Inferior parietal cortex (tissue), 1 donor: ENCODE measurements around the gene VRK1.

Experiments
- DNase-seq: peaks from one replicate; pipeline ENCODE4 v3.0.0-alpha.2; 2016; ENCODE audit errors: extremely low spot score

Gene VRK1

GRCh38 chr14:96792003-96792402, 5.2 kb upstream of the VRK1 start:
- no peak for DNase-seq

GRCh38 chr14:96792591-96792990, 4.6 kb upstream of the VRK1 start:
- no peak for DNase-seq

- DNase-seq = no peak
Measured at GRCh38 chr14:96793547-96793946, 3.6 kb upstream of the VRK1 start.

DNA sequence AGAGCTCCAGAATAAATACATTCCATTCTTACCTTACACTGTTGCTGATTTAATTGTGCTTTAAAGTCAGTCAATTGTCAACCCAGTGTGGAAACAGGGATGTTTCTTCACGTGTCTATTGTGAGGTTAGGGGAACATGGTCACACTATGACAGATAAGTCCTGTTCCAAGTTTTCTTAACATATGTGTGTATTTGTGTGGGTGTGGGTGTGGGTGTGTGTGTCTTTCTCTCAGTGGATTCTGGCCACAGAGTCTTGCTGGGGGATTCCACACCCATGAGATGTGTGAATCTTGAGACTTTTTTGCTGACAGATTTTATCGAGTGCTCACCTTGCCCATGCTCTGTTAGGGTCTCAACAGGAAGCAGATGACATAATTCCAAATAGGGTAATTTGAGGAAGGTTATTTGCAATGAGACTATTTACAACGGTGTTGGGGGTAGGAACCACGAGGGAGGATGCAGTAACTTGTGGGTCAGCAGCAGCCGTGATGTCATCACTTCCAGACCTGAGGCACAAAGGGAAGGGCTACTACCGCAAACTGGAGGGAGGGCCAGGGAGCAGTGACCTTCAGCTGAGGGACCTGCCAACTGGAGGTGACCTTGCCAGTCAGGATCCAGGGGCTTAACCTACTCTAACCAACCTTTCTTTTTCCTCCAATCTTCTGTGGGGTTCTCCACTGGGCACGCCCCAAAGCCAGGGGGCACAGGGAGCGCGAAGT, 1.9 kb upstream of the VRK1 start:
- no peak for DNase-seq

GRCh38 chr14:96797582-96798349, 584 bp downstream of the VRK1 start:
- DNase-seq = no peak

DNA sequence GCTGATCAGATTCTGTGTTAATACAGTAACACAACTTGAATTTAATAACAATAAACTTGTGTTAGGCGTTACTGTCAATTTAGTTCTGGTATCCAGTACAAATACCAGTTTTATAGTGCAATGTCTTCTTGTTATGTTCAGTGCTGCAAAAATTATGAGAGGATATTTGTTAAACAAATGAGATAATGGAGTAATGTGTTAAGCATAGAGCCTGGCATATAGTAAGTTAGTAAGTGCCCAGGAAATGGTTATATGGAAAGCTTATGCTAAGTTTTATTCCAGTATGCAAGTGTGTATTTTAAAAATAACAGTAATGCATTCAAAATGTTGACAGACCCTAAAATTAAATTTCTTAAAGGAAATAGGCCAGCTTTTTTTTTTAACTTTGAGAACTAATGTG, 1.8 kb downstream of the VRK1 start:
- DNase-seq = no peak

GRCh38 chr14:96799489-96800054, 2.4 kb downstream of the VRK1 start:
- DNase-seq = no peak

DNA sequence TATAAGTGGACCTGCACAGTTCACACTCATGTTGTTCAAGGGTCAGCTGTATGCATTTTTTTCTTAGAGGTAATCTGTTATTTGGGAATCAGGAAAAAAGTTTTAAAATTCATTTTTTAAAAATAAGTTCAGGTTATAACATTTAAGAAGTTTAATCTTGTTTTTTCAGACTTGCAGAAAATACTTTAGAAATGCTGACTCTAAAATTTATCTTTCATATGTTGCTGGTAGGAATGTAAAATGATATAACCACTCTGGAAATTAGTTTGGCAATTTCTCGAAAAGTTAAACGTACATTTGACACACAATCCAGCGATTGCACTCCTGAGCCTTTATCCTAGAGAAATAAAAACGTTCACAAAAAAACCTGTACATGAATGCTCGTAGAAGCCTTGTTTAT, 4.7 kb downstream of the VRK1 start:
- no peak for DNase-seq

GRCh38 chr14:96802963-96803362, 5.8 kb downstream of the VRK1 start:
- DNase-seq = no peak

- no peak for DNase-seq
Measured at GRCh38 chr14:96803958-96804357, 6.8 kb downstream of the VRK1 start.

DNA sequence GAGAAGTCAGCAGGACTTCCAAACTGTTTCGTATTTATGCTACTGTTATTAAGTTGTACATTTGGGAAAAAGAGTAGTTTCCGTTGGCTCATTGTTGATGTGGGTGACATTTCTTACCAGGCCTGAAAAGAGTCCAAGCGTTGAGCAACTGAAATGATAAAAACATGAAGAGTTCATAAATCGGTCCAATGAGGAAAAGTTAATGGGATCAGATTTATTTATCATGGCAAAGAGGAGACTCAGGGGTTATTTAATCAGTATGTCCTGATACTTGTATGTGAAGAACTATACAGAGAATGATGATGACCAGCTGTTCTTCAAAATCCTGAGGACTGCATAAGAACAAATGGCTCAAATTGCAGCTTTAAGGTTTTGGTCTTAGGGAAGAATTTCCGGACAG, 7.7 kb downstream of the VRK1 start:
- DNase-seq = no peak

DNA sequence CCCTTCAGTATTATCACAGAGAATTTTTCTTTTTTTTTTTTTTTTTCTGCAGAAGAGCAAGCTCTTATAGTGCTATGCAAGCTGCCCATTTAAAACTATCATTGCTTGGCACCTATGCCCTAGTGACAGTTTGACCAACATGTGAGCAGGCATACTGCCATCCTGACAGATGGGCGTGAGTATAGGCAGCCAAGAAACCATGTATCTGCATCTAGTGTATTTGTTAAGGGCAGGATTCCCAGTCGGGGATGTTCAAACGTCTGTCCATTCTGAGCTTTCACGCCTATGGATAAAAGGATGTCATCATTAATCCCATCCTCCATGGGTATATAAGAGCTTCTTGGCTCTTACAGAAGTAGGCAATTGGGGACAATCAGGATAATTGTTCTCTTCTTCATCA, 8.8 kb downstream of the VRK1 start:
- DNase-seq = peak; percentile 23

GRCh38 chr14:96806836-96807235, 9.7 kb downstream of the VRK1 start:
- no peak for DNase-seq

DNA sequence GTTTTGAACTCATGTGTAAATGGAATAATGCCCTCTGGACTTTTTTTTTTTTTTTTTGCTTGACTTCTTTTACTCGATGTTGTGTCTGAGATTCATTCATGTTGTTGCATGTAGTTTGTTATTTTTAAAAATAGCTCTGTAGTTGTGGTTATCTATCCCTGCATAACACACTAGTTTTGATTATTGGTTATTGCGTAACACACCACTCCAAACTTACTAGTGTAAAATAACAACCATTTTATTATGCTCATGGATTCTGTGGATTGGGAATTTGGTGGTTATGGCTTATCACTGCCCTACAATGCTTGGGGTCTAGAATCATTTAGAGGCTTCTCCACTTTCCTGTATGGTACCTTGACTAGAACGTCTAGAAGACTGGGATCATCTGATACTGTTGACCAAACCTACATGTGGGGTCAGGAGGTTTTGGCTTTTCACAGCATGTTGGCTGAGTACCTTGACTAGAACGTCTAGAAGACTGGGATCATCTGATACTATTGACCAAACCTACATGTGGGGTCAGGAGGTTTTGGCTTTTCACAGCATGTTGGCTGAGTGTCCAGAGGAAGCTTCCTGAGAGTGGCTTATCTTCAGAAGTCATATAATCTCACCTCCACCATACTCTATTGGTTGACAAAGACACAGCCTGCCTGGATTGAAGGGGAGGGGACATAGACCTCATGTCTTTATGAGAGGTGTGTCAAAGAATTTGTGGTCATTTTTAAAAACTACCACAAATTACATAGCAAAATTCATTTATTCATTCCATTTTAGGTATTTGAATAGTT, 11.6 kb downstream of the VRK1 start:
- no peak for DNase-seq

- DNase-seq = no peak
Measured at GRCh38 chr14:96811265-96811664, 14.1 kb downstream of the VRK1 start.

DNA sequence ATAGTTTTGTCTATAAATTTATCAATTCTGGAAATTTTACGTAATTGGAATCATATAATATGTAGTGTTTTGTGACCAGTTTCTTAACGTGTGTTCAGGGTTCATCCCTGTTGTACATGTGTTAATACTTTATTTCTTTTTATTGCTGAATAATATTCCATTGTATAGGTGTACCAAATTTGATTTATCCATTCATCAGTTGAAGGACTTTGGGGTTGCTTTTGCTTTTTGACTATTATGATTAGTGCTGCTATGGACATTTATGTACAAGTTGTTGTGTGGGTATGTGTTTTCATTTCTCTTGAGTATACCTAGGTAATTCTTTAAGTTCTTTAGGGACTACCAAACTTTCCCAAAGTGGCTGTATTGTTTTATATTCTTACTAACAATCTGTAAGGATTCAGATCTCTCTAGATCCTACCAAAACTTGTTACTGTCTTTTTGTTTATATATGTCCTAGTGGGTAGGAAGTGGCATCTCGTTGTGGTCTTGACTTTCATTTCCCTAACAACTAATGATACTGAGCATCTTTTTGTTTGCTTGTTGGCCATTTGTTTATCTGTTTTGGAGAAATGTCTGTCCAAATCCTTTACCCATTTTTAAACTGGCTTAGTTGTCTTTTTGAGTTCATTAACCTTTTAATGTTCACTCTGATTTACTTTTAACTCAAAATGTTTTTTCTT, 14.9 kb downstream of the VRK1 start:
- DNase-seq = no peak

DNA sequence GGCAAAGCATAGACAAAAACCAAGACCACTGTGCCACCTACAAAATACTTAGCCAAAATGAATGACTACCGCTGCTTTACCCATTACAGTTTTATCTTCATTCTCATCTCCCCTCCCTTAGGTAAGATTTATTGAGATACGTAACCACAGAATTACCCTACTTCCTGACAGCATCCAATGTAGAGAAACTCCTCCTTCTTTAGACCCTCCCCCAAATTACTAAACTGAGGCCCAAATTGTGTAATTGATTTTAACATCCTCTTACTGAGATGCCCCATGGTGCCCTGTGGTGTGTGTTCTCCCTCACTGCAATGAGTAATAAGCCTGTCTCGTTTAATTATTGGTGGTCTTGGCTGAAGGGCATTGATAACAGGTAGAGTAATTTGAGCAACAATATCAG, 19.1 kb downstream of the VRK1 start:
- no peak for DNase-seq

DNA sequence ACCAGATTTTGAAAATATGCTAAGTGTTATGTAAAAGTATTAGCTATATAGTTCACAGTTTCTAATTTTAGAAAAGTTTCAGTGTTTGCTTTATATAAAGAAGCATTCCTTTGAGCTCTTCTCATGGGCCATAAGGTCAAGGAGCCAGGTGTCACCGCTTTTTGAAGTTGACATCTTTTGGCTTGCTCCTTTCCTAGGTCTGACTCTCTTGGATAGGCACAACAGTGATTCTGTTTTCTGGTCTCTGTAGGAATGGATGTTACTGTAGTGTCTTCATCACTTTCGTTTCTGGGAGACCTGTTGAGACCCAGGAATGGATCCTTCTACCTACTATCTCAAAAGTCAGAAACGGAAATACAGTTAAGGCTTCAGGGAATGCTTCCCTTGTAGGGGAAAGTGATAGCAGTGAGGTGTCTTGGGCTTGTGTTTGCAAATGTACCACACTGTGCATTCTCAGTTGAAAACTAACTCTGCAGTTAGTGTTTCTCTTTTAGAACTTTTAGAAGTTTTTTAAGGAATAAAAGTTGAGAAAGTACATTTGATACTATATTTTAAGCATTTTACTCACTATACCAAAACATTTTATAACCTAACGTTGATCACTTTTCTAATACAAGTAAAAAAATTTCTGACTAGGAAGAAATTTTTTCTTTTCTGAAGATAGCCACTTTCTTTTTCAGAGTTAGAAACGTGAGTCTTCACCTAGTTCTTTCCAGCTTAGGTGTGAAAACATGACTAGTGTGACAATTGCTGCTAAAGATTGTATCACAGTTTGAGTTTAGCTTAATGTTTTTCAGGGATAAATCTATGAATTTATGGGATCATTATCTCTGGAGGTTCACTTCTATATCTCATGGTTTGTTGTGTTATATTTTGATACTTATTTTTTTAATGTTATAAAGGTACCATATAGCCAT, 20.8 kb downstream of the VRK1 start:
- no peak for DNase-seq

- DNase-seq = no peak
Measured at GRCh38 chr14:96821501-96821900, 24.3 kb downstream of the VRK1 start.

DNA sequence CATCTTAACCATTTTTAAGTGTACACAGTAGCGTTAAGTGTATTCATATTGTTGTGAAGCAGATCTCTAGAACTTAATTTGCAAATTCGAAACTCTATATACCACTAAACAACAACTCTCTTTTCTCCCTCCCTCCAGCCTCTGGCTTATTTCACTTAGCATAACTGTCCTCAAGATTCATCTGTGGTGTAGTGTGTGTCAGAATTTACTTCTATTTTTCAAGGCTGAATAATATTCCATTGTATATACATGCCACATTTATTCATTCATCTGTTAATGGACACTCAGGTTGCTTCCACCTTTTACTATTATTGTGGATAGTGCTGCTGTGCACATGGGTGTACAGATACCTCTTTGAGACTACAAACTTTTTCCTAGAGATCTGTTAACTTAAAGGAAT, 26.5 kb downstream of the VRK1 start:
- no peak for DNase-seq

DNA sequence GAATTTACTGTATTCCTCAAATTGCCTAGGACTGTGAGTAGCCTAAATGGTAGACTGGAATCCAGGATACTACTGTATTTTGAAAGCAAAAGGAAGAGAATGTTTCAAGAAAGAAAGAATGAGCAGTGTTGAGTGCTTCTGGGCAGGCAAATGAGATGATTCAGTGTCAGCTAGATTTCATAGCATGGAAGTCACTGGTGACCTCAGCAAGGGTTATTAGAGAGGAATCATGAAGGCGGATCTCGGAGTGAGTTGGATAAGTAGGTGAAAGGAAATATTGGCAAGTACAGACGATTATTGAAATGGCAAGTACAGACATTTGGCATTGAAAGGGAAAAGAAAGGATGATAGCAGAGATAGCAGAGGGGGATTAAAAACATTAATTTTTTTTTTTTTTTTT, 27.1 kb downstream of the VRK1 start:
- DNase-seq = no peak
